DND-41 (cell line): ENCODE measurements around the gene ACADVL.

Experiments used
- CTCF ChIP-seq: IDR thresholded peaks from 2 replicates; pipeline ENCODE4 v1.5.1; 2012; ENCODE audit warnings: borderline replicate concordance, low read length, moderate library complexity, mild to moderate bottlenecking; ENCODE audit not compliant: poor library complexity, severe bottlenecking; ENCODE audit errors: extremely low read depth
- EZH2 ChIP-seq: IDR thresholded peaks from 3 replicates; pipeline ENCODE4 v1.6.1; 2012; ENCODE audit warnings: borderline replicate concordance, low read depth, mild to moderate bottlenecking, moderate library complexity, low read length, inconsistent platforms; ENCODE audit not compliant: severe bottlenecking

GRCh38 chr17:7204828-7205461 is 14.8 kb upstream of the ACADVL start:
- TF ChIP-seq CTCF = no peak
- TF ChIP-seq EZH2 = no peak
